Glutamatergic neuron (in vitro differentiated cells): ENCODE results near the gene SPTBN1. TPM values are rescaled to one million over a fixed set of nuclear protein-coding genes. Genes with fewer than 3 reads are reported as not detected.
"Not testable (repeated sequence)": the region's sequence is repeated elsewhere in the genome, so short reads cannot be mapped to it uniquely, and the experiment has no call there.

Source experiments
- DNase-seq: peaks from one replicate; pipeline ENCODE4 v3.0.0; 2022
- H3K27ac Mint-ChIP-seq: one replicate; pipeline ENCODE4 v1.8.0; 2020; ENCODE audit warnings: mild to moderate bottlenecking, mixed read lengths, inconsistent platforms; ENCODE audit not compliant: unreplicated experiment
- H3K27me3 Mint-ChIP-seq: one replicate; pipeline ENCODE4 v1.8.0; 2020; ENCODE audit warnings: mild to moderate bottlenecking, moderate library complexity, mixed read lengths, inconsistent platforms; ENCODE audit not compliant: unreplicated experiment
- H3K36me3 Mint-ChIP-seq: one replicate; pipeline ENCODE4 v1.8.0; 2020; ENCODE audit warnings: mild to moderate bottlenecking, mixed read lengths, inconsistent platforms; ENCODE audit not compliant: unreplicated experiment
- H3K4me1 Mint-ChIP-seq: one replicate; pipeline ENCODE4 v1.8.0; 2020; ENCODE audit warnings: mild to moderate bottlenecking, low read depth, mixed read lengths, inconsistent platforms; ENCODE audit not compliant: unreplicated experiment
- H3K4me3 Mint-ChIP-seq: one replicate; pipeline ENCODE4 v1.8.0; 2020; ENCODE audit warnings: mild to moderate bottlenecking, mixed read lengths, inconsistent platforms; ENCODE audit not compliant: unreplicated experiment
- H3K9me3 Mint-ChIP-seq: one replicate; pipeline ENCODE4 v1.8.0; 2020; ENCODE audit warnings: mild to moderate bottlenecking, moderate library complexity, mixed read lengths, inconsistent platforms; ENCODE audit not compliant: unreplicated experiment
- CTCF ChIP-seq: fragments of 200-600 bp; sonication (generic); IDR thresholded peaks from one replicate; pipeline ENCODE4 v1.5.0; 2021; ENCODE audit not compliant: partially characterized antibody, unreplicated experiment
- total RNA-seq: library from RNA; stranded (reverse); fragmentation: NEBNext Ultra II Directional; extraction: Animal tissue kit (Norgen Biotek cat#: 25700); gene quantifications from one replicate; pipeline ENCODE4 v1.2.1, GENCODE V29; 2021; ENCODE audit not compliant: unreplicated experiment

The SPTBN1 gene
- total RNA-seq, 1 donor from 2014 or later, result 385 TPM

GRCh38 chr2:54508541-54508940, 52.4 kb downstream of the SPTBN1 start:
- no peak for DNase-seq
- H3K4me1 Mint-ChIP-seq, result peaks cover 19% of the 10 kb centered on the region

GRCh38 chr2:54509043-54509442, 52.9 kb downstream of the SPTBN1 start:
- not testable (repeated sequence) for H3K4me3 Mint-ChIP-seq, DNase-seq, H3K9me3 Mint-ChIP-seq, H3K36me3 Mint-ChIP-seq, H3K27ac Mint-ChIP-seq, H3K27me3 Mint-ChIP-seq
- peaks cover 17% of the 10 kb centered on the region for H3K4me1 Mint-ChIP-seq

More at GRCh38 chr2:54508541-54508940, 52.4 kb downstream of the SPTBN1 start:
- no peak for TF ChIP-seq CTCF
- no peaks in the 10 kb centered on the region for H3K9me3 Mint-ChIP-seq
- H3K4me3 Mint-ChIP-seq, result no peak overlapping the region
- H3K27me3 Mint-ChIP-seq, result no peaks in the 10 kb centered on the region
- H3K27ac Mint-ChIP-seq, result no peak overlapping the region
- no peaks in the 10 kb centered on the region for H3K36me3 Mint-ChIP-seq

- Mint-ChIP-seq H3K27ac (no peak overlapping the region), H3K4me3 (no peak overlapping the region), H3K4me1 (peaks cover 14% of the 10 kb centered on the region)
Observed at GRCh38 chr2:54510916-54511315, 54.8 kb downstream of the SPTBN1 start.

GRCh38 chr2:54512183-54512582, 56.1 kb downstream of the SPTBN1 start:
- Mint-ChIP-seq H3K27me3 (no peaks in the 10 kb centered on the region), H3K4me3 (no peak overlapping the region), H3K9me3 (no peaks in the 10 kb centered on the region), H3K36me3 (no peaks in the 10 kb centered on the region), H3K27ac (peak overlapping the region; percentile 50), H3K4me1 (peaks cover 18% of the 10 kb centered on the region)
- DNase-seq, result no peak
- TF ChIP-seq CTCF, result no peak

More at GRCh38 chr2:54510916-54511315, 54.8 kb downstream of the SPTBN1 start:
- DNase-seq, result no peak
- Mint-ChIP-seq H3K9me3 (no peaks in the 10 kb centered on the region), H3K36me3 (no peaks in the 10 kb centered on the region), H3K27me3 (no peaks in the 10 kb centered on the region)
- no peak for TF ChIP-seq CTCF

- Mint-ChIP-seq H3K27ac (no peak overlapping the region), H3K4me3 (no peak overlapping the region), H3K36me3 (no peaks in the 10 kb centered on the region), H3K27me3 (no peaks in the 10 kb centered on the region), H3K4me1 (peaks cover 18% of the 10 kb centered on the region), H3K9me3 (no peaks in the 10 kb centered on the region)
- no peak for TF ChIP-seq CTCF
- DNase-seq, result no peak
Observed at GRCh38 chr2:54512663-54513362, 56.7 kb downstream of the SPTBN1 start.
